GM18868 (cell line): ENCODE results near the gene ASL.
"Not testable (repeated sequence)": the region's sequence is repeated elsewhere in the genome, so short reads cannot be mapped to it uniquely, and the experiment has no call there.

ENCODE experiments used
- ATAC-seq: cut with Tn5 transposase; IDR thresholded peaks from one replicate; pipeline ENCODE4 v1.9.1; 2021; ENCODE audit warnings: mild to moderate bottlenecking, moderate library complexity; ENCODE audit not compliant: unreplicated experiment

ASL gene

DNA sequence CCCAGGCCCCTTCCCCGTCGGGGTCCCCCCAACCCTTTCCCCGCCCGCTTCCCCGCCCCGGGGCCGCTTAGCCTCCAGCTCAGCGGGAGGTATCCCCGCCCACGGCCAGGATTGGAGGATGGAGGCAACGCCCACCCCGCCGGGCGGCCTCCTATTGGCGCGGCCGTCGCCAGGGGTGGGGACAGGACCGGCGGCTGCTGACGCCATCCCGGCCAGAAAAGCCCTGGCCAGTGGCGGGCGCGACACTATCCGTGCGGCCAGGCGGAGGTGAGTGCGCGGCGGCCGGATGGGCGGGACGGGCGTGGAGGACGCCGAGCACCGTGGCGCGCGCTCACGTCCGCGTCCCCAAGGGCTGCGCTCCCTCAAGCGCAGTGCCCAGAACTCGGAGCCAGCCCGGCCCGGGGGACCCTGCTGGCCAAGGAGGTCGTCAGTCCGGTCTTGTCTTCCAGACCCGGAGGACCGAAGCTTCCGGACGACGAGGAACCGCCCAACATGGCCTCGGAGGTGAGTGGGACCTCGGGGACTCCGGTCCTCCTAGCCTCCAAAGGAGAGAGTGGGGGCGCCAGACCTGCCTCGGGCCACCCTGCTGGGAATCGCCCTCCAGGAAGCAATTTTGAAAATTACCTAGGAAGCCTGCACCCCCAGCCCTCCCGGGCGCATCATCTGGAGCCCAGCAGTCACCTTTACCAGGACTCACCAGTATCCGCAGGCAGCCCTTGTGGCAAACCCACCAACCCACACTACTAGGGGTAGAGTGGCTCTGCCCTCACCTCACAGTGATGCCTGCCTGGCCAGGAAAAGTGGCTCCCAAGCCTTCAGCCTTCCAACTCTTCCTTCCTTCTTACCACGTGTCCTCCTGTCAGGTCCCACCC is at the start of gene ASL:
ASL (plus strand) TSS at position 230 of the 872 bp plus-strand sequence; CDS start at position 493, 263 bp downstream.
- peak; percentile 98 for ATAC-seq

DNA sequence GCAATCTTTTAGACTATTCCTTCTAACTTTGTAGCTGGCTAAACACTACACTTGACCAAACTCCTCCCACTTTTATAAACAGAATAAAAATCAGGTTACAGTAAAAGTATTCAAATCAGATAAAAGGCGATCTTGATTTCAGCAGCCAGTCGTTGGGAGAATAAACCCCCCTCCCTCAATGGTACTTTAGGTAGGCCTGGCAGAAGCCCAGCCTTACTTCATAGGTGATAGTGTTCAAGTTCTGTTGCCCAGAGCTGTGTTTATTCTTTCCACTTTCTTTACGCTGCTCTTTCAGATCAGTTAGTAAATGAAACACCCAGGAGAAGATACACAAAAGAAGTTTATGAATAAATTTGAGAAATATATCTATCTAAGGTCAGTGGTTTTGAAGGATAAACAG is 47.3 kb upstream of the ASL start:
- ATAC-seq, result not testable (repeated sequence)

DNA sequence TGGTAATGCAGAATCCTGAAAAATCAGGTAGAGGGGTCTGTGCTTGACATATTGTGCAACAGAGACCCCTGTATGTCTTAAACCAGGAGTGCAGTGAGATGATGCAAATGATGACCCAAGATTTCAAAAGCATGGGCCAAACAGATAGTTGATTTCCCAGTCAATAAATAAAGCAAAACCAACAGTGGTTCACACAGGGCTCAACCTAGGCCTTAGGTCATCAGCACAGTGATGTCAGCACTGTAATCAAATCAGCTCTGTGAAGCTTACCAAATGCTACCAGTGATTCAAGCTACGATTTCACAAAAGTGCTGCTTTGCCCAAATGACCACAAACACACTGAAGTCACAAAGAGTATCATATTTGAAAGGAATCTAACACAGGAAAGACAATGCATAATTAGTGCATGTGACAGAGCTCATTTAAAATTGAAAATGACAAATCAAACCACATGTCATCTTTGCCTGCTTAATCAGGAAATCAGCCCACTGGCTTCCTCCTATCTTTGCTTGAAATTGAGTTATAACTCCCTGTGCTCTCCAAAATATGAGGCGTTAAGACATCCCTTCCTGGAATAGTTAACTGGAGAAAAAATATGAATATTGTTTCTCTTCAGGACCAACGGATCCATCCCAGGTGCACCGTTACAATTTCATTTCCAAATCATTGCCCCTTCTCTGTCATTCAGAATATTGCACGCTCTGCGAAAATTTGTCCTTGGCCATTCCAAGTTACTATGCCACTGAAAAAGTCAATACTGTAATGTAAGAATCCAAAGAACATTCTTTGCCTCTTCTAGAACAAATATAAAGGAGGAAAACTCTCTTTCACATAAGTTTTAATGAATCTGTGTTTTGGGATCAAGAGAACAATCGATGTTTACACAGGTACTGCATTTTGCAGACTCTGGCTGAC is 41.9 kb upstream of the ASL start:
- no peak for ATAC-seq

DNA sequence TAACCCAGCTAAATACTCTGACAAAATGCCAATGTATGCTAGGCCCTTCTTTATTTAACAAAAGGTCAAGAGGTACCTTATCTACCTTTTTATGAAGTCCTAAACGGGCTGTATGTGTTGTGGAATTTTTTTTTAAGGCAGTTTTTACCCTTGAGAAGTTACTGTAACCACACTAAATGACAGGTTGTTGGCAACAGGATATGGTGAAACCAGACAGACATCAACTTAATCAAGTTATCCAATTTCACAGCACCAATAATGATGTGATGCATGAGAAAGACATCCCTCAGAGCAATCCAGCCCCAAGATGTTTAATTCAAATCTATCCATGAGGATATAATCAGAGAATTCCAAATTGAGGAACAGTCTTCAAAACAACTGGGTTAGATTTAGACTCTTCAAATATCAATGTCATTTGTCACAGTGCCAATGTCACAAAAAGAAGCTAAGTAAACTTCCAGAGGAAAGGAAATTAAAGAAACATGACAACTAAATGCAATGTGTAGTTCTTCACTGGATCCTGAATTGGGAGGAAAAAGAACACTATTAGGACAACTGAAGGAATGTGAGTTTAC is 41.1 kb upstream of the ASL start:
- not testable (repeated sequence) for ATAC-seq

DNA sequence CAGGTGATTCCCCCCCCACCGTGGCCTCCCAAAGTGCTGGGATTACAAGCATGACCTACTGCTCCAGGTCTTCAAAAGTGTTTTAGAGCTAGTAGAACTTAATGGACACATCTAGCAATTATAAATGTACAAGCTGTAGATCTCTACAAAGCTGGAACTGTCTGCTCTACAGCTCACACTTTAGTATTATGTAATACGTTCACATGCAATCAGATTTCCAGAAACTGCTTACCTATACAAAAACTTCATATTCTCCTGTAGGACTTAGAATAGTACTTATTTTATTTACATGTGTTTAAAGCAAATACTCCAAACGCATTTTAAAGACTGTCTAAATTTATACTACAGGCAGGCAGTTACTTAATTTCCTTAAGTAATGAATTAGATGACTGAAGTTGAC is 39.2 kb upstream of the ASL start:
- no peak for ATAC-seq

DNA sequence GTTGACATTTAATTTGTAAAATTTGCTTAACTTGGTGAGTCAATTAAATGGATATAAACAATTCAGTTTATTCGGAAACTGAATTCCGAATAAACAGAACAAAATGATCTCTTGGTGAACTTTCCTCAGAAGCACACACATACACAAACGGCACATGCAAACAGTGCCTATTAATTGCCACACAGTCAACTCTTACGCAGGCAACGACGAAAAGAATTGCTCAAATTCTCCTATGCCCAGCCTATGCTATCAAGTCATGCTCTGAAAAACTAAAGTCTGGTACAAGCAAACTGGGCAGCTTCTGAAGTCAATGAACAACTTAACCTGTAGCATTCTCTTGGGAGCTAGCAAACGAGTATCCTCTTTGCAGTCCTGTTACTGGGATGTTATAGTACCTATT is 38.8 kb upstream of the ASL start:
- ATAC-seq, result no peak

DNA sequence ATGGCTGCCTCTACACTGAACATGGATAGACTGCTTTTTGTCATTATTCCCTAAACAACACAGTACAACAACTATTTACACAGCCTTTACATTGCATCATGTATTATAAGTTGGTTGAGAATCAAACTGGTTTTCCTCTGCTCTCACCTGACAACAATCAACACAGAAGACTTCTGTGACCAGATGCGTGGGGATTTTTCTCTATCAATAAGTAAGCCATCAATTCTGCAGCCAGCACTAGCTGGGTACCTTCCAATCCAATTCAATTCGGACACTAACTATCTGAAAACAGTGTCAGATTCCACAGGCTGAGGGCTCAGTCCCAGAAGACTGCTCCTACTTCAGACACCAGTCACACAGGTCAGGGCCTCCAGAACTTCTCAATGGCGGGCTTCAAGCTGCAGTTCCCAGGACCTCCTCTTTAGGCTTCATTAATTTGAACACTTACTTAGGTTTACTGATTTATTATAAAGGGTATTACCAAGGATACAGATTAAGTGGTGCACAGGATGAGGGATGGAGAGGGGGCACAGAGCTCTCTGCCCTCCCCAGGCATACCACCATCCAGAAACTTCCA is 36.4 kb upstream of the ASL start:
- ATAC-seq, result no peak

DNA sequence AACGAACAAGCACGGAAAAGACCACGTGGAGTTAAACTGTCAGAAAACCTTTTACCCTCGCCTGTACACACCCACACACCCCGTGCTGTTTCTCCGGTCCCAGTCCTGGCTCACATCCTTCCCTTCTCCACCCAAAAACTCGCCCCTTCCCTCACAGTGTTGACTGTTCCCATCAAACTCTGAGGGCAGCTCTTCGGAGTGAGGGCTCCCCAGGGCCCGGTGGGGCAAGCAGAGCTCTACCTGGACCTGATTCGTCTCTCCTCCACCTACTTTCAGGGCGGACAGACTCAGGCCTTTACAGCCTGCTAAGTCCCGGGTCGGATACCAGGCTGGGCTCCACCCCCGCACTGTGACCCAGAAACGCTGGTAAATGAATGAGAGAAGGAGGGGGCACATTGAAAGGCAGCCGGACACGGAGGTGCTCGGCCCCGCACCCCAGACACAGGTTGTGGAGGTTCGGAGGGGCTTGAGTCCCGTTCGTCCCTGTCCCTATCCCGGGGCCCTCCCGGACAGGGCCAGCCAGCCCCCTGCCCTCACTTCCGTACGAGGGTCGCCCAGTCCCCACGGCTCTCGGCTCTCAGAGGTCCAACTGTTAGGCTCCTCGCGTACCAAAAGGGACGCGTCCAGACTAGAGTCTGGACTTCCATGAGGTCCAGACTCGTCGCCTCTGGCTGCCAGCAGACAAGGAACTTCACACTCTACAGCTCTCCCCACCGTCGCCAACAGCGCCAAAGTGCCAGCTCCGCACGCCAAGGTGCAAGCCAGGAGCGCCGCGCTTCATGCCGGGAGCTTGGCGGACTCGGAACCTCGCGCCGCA is 31.7 kb upstream of the ASL start:
- peak; percentile 56 for ATAC-seq

DNA sequence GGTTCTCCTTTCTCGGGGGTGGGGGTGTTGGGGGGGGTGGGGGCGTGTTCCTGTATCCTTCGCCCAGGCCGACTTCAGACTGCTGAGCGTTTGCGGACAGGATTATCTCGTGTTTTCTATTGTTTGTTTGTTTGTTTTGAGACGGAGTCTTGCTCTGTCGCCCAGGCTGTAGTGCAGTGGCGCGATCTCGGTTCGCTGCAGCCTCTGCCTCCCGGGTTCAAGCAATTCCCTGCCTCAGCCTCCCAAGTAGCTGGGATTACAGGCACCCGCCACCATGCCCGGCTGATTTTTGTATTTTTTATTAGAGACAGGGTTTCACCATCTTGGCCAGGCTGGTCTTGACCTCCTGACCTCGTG is 31.1 kb upstream of the ASL start:
- not testable (repeated sequence) for ATAC-seq

DNA sequence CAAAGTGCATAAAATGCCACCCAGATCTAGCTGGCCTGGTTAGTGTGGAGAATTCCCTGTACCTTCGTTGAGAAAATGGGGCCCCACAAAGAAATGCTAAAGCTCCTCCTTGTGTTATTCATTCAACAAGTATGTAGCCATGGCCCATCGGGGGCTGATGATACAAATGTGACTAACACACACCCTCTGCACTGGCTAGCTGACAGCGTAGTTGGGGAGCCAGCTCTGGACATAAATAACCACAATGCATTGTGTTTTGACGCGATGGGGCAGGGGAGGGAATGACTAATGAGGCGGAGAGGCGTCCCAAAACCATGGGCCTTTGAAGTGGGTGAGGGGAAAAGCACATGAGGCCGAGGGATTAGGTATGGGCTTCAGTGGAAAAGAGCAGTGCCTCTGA is 28.2 kb upstream of the ASL start:
- ATAC-seq, result no peak

DNA sequence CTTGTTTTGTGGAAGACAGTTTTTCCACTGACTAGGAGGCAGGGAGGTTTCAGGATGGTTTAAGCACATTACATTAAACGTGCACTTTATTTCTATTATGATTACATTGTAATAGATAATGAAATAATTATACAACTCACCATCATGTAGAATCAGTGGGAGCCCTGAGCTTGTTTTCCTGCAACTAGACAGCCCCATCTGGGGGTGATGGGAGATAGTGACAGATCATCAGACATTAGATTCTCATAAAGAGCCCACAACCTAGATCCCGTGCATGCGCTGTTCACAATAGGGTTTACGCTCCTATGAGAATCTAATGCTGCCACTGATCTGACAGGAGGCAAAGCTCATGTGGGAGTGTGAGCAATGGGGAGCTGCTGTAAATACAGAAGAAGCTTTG is 25.7 kb upstream of the ASL start:
- ATAC-seq, result not testable (repeated sequence)

DNA sequence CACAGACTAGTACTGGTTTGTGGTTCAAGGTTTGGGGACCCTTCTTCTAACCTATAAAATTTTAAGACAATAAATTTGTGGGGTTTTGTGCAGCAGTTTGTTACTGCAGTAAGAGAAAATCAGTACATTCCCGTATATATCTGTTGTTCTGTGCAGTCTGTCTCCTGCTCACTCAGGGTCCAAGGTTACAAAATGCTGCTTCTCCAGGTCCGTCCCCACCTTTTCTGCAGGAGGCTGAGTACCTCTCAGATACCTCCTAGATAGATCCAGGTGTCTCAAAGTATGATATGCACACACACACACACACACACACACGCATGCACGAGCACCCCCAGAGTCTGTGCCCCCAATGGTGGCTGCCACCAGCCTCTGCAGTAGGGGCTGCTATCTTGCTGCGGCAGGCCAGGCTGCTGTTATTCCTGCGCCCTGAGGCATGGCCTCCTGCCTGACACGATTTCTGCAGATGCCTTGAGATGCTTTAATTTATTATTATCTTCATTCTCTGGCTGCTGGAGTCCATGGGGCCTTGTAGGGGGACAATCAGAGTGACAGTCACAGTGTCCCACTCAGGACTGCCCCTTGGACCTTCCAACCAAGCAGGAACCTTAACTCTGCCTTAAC is 25.2 kb upstream of the ASL start:
- no peak for ATAC-seq

DNA sequence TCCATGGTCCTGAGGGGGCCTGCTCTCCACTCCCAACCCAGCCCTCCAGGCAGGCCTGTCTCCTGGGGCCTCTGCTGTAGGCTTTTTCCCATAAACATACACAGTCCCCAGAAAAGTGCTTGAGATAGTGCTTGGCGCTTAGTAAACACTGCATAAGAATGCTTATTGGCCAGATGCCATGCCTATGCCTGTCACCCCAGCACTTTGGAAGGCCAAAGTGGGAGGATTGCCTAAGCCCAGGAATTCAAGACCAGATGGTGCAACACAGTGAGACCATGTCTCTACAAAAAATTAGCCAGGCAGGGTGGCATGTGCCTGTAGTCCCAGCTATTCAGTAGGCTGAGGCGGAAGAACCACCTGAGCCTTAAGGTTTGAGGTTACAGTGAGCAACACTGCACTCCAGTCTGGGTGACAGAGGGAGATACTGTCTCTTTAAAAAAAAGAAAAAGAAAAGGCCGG is 24.6 kb upstream of the ASL start:
- no peak for ATAC-seq

DNA sequence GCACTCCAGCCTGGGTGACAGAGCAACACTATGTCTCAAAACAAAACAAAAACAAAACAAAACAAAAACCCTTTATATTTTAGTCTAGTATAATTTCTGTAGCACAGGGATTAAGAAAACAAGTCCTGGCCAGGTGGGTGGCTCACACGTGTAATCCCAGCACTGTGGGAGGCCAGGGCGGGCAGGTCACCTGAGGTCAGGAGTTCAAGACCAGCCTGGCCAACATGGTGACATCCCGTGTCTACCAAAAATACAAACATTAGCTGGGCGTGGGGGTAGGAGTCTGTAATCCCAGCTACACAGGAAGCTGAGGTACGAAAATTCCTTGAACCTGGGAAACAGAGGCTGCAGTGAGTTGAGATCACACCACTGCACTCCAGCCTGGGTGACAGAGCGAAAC is 23.2 kb upstream of the ASL start:
- ATAC-seq, result no peak

DNA sequence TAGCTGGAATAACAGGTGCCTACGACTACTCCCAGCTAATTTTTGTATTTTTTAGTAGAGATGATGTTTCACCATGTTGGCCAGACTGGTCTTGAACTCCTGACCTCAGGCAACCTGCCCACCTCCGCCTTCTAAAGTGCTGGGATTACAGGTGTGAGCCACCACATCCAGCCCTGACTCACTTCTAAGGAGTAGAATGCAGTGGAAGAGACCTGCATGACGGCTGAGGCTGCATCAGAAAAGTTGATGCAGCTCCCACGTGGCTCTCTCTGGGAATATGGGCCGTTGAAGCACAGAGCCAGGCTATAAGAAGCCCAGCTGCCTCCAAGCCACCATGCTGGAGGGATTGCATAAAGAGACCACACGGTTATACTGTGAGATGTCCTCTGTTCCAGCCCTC is 21.6 kb upstream of the ASL start:
- no peak for ATAC-seq

DNA sequence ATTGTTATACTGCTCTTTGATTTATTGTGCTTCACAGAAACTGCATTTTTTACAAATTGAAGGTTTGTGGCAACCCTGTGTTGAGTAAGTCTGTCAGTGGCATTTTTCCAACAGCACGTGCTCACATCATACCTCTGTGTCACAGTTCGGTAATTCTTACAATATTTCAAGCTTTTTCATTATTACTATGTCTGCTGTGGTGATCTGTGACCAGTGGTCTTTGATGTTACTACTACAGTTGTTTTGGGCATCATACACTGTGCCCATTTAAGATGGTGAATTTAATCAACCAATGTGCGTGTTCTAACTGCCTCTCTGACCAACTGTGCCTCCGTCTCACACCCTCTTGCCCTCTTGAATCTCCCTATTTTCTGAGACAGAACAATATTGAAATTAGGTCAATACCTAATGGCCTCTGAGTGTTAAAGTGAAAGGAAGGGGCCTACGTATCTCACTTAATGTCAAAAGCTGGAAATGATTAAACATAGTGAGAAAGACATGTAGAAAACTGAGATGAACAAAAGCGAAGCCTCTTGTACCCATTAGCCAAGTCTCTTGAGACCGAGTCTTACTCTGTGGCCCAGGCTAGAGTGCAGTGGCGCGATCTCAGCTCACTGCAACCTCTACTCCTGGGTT is 20.2 kb upstream of the ASL start:
- peak; percentile 84 for ATAC-seq

DNA sequence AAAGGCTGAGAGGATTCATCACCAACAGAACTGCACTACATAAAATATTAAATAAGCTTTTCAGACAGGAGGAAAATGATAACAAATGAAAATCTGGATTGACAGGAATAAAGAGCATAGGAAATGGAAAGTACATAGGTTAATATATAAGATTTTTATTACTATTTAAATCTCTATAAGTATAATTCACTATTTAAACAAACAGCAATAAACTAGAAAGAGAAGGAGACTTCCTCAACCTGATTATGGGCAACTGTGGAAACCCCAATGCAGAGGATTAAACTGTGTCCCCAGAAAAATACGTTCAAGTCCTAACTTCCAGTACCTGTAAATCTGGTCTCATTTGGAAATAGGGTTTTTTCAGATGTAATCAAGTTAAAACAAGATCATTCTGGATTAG is 14.8 kb upstream of the ASL start:
- no peak for ATAC-seq

DNA sequence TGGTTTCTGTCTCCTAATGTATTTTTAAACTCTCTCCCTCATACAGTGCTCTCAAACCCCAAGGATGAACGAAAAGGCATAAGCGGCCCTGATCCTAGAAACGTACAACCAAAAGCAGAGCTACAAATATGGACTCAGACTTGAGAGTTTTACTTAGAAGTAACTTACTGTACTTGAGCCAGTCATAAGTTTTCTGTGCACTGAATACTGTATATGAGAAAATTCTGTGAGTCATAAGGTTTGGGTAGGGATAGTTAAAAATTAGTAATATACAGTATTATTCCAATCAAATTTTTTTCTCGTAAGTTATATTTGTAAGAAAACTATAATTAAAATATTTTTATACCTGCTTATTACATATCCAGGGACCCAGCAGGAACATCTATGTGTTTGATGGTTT is 5.9 kb upstream of the ASL start:
- no peak for ATAC-seq

DNA sequence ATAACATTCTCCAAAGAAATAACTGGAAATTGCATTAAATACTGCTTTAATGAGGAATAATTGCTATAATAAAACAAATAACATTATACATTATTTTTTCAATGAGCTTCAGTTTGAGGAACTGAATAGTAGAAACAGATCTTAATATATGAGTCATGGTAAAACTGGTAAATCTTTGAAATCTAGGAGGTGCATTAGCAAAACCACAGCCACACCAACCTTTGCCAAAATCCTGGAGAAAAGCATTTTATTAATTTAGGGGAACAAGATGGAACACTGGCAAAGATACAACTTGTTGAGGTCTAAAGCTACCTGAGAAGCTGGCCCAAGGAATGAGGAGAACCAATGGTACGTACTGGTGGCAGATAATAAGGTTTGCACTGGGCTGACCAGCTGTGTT is 5.4 kb upstream of the ASL start:
- no peak for ATAC-seq
